Measurements from ENCODE around the gene SETD2.
"Not testable (repeated sequence)": the region's sequence is repeated elsewhere in the genome, so short reads cannot be mapped to it uniquely, and the experiment has no call there.

The SETD2 gene

DNA sequence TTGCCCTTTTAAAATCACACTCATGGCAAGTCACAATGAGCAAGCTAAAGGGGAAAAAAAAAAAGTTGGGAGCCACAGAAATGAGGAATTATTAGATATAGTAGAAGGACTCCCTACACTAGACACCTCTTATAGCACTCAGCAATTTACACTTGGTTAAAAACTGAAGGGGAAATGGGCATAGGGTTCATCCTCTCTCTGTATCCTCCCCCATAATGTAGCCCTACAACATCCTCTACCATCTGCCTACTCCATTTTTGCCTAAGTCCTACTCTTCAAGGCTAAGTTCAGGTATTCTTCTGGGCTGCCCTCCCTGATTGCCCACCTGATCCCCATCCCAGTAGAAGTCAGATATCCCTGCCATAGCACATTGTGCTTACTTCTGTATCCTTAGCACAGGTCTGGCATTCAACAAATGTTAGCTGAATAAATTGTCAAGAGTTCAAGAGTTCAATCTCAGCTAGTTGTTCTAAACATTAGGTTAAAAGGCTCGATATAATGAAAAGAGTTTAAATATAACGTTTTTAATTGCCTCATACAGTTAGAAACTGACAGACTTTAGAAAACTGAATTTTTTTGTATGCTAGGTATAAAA is 14.5 kb downstream of the SETD2 start:
- DNase-seq (ENCODE audit: low read depth in 4 of 4, low spot score in 1 of 4): no peak

DNA sequence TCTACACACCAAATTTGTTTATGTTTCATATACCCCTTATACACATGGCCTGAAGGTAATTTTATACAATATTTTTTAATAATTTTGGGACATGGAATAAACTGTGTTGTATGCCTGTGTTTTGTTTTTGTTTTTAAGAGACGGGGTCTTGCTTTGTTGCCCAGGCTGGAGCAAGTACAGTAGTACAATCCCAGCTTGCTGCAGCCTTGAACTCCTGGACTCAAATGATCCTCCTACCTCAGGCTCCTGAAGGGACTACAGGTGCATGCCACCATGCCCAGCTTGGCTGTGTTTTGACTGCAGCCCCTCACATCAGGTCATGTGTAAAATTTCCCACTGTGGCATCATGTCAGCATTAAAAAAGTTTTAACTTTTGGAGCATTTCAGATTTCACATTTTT is 18.6 kb downstream of the SETD2 start:
- no peak for DNase-seq (ENCODE audit: low read depth in 4 of 4, low spot score in 1 of 4)

DNA sequence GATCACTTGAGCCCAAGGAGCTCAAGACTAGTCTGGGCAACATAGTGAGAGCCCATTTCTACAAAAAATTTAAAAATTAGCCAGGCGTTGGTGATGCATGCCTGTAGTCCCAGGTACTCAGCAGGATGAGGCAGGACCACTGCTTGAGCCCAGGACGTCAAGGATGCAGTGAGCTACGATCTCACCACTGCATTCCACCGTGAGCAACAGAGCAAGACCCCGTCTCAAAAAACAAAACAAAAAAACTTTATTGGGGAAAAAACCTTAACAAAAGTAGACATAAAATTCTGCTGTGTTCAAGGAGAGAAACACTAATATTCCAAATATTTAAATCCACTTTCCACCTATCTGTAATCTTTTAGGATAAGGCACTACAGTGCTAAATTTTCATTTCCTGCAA is 20.8 kb downstream of the SETD2 start:
- no peak for DNase-seq (ENCODE audit: low read depth in 4 of 4, low spot score in 1 of 4)

DNA sequence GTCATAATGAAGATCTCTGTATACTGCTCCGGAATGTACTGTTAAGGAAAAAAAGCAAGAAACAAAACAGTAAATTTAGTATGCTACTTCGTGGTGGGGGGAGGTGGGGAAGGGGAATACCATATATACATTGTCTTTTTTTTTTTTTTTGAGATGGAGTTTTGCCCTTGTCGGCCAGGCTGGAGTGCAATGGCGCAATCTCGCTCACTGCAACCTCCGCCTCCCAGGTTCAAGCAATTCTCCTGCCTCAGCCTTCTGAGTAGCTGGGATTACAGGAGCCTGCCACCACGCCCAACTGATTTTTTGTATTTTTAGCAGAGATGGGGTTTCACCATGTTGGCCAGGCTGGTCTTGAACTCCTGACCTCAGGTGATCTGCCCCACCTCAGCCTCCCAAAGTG is 21.4 kb downstream of the SETD2 start:
- DNase-seq (ENCODE audit: low read depth in 4 of 4, low spot score in 1 of 4): not testable (repeated sequence)

DNA sequence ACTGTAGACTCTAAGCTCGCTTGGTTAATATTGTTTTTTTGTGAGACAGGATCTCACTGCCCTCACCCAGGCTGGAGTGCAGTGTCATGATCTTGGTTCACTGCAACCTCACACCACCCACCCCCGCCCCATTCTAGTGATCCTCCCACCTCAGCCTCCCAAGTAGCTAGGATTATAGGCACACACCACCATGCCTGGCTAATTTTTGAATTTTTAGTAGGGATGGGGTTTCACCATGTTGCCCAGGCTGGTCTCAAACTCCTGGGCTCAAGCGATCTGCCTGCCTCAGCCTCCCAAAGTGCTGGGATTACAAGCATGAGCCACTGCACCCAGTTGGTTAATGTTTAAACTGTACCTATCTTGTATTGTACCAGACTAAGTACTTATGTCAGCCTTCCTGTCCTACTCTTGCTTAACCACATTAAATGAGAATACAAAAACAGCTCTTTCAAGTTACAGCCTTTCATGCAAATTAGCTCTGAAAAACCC is 22.9 kb downstream of the SETD2 start:
- not testable (repeated sequence) for DNase-seq (ENCODE audit: low read depth in 4 of 4, low spot score in 1 of 4)

DNA sequence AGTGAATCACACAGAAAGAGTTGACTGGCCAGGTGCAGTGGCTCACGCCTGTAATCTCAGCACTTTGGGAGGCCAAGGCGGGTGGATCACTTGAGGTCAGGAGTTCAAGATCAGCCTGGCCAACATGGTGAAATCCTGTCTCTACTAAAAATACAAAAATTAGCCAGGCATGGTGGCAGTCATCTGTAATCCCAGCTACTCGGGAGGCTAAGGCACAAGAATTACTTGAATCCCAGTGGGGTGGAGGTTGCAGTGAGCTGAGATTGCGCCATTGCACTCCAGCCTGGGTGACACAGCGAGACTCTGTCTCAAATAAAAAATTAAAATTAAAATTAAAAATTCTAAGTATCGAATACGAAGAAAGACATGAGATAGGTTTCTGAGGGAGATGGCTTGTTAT is 23.4 kb downstream of the SETD2 start:
- DNase-seq (ENCODE audit: low read depth in 4 of 4, low spot score in 1 of 4): not testable (repeated sequence)

DNA sequence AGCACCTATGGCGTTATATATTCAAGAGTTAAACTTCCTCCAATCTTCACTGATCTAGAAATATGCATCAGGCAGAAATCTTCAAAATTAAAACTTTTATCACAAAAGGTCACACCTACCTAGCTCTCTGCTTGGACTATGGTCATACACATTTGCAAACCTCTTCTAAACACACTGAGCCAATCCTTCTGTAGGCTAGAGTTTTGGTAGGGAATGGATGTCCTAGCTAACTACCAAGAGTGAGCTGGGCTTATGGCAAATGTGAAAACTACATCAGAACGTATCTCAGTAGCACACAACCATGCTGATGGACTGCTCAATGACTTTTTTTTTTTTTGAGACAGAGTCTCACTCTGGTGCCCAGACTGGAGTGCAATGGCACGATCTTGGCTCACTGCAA is 29.6 kb downstream of the SETD2 start:
- no peak for DNase-seq (ENCODE audit: low read depth in 4 of 4, low spot score in 1 of 4)

DNA sequence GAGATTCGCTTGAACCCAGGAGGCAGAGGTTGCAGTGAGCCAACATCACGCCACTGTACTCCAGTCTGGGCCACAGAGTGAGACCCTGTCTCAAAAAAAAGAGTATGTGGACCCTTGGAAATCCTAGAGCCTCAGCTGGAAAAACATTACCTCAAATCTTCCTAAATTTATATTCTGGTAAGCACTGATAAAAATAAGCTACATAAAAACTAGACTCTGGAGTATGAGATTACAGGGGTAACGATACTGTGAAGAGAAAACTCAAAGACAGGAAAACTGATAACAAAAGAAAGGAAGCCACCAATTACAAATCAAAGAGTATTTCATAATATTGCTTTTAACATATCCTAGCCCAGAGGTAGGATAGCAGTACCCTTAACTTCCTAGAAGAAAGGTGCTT is 30.3 kb downstream of the SETD2 start:
- no peak for DNase-seq (ENCODE audit: low read depth in 4 of 4, low spot score in 1 of 4)

DNA sequence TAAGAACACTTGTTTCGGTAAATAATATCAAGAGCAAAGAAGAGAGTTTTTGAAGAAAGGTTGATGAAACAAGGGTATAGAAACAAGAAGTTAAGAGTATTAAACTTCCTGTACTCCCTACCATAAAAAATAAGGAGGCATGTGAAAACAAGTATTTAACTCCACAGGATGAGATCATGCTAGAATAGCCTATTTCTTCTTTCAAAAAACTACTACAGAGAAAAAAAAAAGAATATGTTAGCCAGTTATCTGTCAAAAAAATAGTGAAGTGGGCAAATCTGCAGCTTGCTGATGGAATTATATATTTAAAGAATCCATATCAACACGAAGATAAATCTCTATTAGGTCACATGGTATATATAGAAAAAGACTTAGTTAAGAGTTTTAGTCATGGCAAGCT is 33.4 kb downstream of the SETD2 start:
- DNase-seq (ENCODE audit: low read depth in 4 of 4, low spot score in 1 of 4): no peak

DNA sequence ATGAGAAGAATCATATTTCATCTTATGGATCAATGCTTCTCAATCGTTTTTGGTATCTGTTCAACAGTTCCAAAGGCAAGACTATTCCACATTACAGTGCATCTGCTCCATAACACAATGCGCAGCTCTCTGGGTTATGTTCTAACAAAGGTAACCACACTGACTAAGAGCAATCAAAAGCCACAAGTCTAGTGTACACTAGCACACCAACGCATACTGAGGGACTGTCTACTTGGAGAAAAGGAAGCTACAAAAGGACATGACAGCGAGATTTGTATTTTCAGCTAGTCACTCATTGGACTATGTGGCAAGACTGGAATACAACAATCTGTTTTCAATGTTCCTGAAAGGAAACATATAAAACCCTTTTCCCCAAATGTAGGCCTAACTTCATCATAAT is 35.8 kb downstream of the SETD2 start:
- no peak for DNase-seq (ENCODE audit: low read depth in 4 of 4, low spot score in 1 of 4)

DNA sequence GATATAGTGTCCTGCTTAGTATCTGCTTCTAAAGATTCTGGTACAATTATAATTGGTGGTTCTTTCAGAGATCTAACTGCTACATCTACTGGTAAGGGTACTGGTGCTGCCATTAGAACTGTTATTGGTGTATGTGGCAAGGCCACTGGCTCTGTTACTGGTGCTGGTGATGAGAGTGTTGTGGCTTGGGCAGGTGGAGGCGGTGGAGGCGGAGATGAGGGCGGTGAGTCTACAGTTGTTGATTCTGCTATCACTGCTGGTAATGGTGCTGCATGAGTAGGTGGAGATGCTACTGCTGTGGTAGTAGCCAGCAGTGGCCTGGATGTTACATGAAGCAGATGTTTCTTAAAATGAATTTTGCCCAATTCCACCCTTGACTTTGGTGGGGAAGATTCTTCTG is 40.1 kb downstream of the SETD2 start:
- no peak for DNase-seq (ENCODE audit: low read depth in 4 of 4, low spot score in 1 of 4)

DNA sequence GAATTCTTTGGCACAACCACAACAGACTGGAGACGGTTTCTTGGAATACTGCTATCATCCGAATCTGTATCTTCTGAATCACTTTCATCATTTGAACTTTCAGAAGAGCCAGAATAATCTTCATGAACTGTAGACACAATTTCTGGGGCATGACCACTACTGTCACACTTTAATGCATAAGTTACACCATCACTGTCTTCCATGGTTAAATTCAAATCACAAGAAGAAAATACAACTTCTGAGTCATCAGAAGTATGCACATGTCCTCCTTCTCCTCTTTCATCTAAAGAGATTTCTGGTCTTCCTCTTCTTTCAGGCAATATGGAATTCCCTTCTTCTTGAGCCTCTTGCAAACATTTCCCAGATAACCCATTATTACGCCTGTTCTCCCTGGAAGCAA is 42.5 kb downstream of the SETD2 start:
- DNase-seq (ENCODE audit: low read depth in 4 of 4, low spot score in 1 of 4): no peak

DNA sequence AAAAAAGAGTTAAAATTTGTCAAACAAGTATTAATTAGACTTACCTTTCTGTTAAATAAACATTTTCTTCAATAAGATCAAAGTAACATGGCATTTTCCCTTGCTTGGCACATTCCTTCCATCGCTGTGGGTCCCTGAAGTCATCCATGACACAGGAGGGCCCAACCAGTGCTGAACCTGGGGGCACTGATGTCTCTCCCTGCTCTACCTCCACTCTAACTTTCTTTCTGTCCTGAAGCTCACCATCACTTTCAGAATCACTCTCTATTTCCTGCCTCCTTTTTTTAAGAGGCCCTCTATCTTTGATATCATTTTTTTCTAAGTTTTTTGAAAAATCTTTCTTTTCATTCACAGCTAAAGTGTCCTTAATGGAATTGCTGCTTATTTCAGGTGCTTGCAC is 43.8 kb downstream of the SETD2 start:
- DNase-seq (ENCODE audit: low read depth in 4 of 4, low spot score in 1 of 4): no peak

DNA sequence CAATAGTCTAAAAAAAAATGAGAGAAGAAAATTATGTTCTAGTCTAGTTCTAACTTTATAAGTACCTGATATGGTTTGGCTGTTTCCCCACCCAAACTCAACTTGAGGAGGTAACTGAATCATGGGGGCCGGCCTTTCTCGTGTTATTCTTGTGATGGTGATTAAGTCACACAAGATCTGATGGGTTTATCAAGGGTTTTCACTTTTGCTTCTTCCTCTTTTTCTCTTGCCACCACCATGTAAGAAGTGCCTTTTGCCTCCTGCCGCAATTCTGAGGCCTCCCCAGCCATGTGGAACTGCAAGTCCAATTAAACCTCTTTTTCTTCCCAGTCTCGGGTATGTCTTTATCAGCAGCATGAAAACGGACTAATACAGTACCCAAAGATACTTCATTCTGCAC is 44.5 kb downstream of the SETD2 start:
- DNase-seq (ENCODE audit: low read depth in 4 of 4, low spot score in 1 of 4): not testable (repeated sequence)

DNA sequence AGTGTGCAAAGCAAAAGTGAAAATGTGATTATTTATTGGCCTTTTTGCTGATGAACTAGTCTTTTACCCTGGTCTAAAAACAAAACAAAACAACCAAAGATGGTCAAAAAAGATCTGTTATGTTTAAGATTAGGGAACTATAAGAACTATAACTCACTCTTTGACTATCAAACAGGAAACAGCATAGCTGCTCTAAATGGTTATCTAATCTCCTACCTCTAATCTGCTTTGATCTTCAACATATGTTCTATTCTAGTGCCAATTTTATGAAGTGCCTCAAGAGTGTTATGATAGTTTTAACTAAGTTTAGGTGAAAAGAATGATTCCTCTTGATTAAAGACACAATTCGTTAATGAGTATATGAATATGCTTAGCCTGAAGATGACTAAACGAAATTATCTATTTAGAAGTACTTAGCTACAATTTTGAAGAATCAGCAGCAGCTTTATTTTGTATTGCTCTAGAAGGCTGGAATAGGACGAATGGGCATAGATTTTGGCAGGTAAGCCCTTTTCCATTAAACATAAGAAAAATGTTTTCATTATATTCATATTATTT is 46.0 kb downstream of the SETD2 start:
- DNase-seq (ENCODE audit: low read depth in 4 of 4, low spot score in 1 of 4): no peak

DNA sequence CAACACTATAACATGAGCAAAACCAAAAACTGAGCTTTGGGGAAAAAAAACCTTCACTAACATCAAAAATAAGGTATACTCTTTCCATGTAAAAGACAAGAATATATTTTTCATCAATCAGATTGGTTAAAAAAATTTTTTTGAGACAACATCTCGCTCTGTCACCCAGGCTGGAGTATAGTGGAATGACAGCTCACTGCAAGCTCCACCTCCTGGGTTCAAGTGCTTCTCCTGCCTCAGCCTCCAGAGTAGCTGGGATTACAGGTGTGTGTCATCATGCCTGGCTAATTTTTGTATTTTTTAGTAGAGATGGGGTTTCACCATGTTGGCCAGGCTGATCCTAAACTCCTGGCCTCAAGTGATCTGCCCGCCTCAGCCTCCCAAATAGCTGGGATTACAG is 48.4 kb downstream of the SETD2 start:
- DNase-seq (ENCODE audit: low read depth in 4 of 4, low spot score in 1 of 4): not testable (repeated sequence)

DNA sequence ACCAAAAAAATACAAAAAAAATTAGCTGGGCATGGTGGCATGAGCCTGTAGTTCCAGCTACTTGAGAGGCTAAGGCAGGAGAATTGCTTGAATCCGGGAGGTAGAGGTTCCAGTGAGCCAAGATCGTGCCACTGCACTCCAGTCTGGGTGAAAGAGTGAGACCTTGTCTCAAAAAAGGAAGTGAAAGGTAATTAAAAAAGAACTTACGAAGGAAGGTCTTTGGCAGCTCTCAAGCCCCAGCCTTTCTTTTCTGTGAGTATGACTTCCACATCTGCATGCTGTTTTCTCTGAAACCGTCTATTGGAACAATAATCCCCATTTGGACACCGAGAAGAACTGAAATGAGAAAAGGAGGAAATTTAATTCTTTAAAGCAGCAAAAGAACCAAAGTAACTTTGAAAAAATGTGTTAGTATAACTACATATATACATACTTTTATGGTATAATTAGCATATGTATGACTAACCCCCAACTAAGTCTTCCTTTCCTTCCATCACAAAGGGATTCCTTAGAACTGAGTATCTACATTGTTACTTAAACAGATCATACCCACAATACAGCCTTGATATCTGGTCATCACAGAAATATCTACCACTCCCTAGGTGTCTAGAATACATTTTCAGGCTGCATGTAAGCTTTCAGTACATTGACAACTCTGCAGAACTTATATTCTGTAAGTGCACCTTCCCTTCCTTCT is 50.1 kb downstream of the SETD2 start:
- no peak for DNase-seq (ENCODE audit: low read depth in 4 of 4, low spot score in 1 of 4)

DNA sequence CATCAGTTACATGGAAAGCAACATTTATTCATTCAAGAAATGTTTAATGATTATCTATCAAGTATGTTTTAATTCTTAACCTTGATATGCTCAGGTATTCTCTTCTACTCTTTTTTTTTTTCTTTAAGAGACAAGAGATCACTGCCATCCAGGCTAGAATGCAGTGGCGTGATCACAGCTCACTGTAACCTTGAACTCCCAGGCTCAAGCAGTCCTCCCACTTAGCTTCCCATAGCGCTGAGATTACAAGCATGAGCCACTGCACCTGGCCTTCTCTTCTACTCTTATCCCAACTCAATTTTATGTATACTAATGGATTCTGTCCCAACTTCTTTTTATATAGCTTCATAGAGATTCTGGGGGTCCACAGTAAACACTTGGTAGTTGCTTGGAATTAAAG is 50.9 kb downstream of the SETD2 start:
- DNase-seq (ENCODE audit: low read depth in 4 of 4, low spot score in 1 of 4): no peak

DNA sequence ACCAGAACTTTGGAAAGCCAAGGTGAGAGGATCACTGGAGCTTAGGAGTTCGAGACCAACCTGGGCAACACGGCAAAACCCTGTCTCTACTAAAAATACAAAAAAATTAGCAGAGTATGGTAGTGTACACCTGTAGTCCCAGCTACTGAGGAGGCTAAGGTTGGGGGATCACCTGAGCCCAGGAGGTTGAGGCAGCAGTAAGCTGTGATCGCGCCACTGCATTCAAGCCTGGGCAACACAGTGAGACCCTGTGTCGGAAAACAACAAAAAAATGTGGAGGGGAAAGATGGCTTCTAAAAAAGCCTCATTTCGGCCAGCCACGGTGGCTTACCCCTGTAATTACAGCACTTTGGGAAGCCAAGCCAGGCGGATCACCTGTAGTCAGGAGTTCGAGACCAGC is 54.5 kb downstream of the SETD2 start:
- no peak for DNase-seq (ENCODE audit: low read depth in 4 of 4, low spot score in 1 of 4)

DNA sequence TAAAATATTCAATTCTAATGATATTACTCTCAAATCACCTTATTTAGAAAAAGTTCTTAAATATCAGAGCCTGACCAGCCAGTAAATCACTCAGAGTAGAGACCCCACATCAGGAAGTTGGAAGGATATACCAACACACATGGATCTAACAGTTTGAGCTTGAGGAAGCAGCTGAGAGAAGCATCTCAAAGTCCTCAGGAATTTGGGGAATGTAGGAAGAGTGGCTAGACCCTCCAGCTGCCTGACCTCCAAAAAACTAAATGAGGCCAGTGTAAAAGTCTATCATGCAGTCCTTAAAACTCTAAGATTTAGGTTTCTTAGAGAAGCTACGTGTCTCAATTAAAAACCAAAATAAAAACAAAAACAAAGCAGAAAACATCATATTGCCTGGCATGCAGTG is 55.4 kb downstream of the SETD2 start:
- DNase-seq (ENCODE audit: low read depth in 4 of 4, low spot score in 1 of 4): no peak

DNA sequence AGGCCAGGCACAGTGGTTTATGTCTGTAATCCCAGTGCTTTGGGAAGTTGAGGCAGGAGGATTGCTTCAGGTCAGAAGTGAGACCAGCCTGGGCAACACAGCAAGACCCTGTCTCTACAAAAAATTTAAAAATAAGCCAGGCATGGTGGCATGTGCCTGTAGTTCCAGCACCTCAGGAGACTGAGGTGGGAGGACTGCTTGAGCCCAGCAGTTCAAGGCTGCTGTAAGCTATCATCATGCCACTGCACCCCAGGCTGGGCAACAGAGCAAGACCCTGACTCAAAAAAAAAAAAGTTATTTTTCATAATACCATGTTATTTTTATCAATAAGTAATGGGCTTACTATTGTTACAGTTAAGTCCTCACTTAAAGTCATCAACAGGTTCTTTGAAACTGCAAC is 59.7 kb downstream of the SETD2 start:
- DNase-seq (ENCODE audit: low read depth in 4 of 4, low spot score in 1 of 4): no peak

DNA sequence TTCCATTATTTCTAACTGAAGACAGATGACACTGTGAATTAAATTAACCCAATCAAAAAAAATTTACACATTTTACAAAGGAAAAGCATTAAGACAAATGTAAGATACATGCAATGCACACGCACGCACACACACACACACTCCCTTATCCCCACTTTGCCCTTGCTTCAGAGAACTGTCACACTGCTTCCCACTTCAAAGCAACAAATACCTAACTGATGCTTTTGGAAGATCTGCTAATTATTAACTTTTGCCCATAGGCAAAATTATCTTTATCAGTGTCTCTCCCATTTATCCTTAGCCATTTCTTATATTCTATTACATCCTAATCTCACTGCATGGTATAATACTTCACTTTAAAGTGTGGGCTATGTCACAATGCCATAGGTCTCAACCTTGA is 60.3 kb downstream of the SETD2 start:
- no peak for DNase-seq (ENCODE audit: low read depth in 4 of 4, low spot score in 1 of 4)

DNA sequence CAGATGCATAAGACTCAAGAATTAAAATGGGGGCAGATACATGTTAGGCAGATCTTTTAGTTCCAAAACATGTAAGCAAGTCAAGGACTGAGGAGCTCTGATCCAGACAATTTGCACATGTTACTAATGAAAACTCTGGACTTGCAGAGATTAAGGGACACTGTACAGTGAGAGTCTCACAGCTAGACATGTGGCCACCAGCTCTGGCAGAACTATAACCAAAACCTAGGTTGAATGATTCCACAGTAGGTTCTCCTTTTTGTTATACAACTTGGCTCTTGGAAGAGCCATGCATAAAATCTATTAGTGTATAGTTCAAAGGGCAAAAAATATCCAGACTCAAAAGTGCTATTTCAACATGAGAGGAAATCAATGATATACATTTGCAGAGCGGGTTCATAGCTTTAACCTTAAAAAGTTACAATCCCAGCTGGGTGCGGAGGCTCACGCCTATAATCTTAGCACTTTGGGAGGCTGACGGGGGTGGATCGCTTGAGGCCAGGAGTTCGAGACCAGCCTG is 61.8 kb downstream of the SETD2 start:
- DNase-seq (ENCODE audit: low read depth in 4 of 4, low spot score in 1 of 4): no peak
